Measurements from ENCODE around the gene NAA80. TPM values are rescaled to one million over a fixed set of nuclear protein-coding genes. Genes with fewer than 3 reads are reported as not detected.

NAA80 gene
- total and polyA plus RNA-seq, 2 of the 13 experiments (the other 11 are each of a cell fraction or from before 2014, with no cell fraction given) = 3.4 to 8.7 TPM

DNA sequence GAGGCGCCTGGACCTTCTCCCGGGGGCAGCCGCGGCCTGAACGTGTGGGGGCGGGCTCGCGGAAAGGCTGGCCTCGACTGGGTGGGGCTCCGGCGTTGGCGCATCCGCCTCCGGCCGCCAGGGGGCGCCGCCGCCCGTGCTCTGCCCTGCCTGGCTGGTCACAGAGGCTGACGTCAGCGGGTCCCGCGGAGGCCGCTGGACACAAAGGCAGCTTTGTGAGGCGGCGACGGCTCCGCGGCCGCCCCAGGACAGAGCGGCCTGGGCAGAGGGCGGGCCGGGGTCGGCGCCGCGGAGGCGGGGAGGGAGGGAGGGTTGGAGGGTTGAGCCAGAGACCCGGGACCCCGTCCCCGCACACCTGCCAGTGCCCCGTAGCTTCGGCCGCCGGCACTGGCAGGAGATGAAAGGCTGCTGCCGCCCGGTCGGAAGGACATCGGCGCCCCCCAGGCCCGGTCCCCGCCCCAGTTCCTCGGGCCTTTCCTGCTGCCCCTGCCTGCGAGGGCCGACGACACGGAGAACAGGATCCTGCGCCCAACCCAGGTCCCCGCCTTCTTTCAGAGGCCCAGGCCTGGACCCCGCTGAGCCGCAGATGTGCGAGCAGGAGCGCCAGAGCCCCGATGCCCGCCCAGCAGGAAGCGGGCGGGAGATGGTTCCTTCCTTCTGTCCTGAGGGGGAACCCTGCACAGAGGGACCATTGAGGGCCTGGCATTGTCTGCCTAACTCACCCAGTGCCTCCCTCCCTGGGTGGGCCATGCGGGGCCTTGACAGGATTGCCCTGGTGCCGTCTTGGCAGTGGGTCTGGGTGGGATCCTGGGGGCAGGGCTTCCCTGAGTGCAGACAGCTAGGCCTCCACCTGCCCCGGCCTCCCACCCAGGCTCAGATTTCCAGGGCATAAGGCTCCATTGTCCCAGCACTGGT lies 38.9 kb downstream of the NAA80 start (continued):
- TF ChIP-seq NCOR1 (IDR thresholded peaks at IDR 0.05; ENCODE audit: borderline replicate concordance, low read length) (peak; percentile 50; the same call in 1 of the 2 replicates), ZNF160 (CRISPR knock-in tag; IDR thresholded peaks at IDR 0.05) (peak; percentile 76), RBAK (CRISPR knock-in tag; IDR thresholded peaks at IDR 0.05) (no peak), ZNF879 (CRISPR knock-in tag; IDR thresholded peaks at IDR 0.05) (no peak), DPF2 (CRISPR knock-in tag; IDR thresholded peaks at IDR 0.05; ENCODE audit: borderline replicate concordance, low read depth) (no peak), SMAD1 (CRISPR knock-in tag; IDR thresholded peaks at IDR 0.05; ENCODE audit: borderline replicate concordance, low read depth) (0 out of 2 replicates have a peak, but pooled peaks have one; percentile 67)
- TF ChIP-seq, protein P1, sequence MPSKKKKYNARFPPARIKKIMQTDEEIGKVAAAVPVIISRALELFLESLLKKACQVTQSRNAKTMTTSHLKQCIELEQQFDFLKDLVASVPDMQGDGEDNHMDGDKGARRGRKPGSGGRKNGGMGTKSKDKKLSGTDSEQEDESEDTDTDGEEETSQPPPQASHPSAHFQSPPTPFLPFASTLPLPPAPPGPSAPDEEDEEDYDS (CRISPR knock-in tag; IDR thresholded peaks at IDR 0.05) = peak; percentile 46
- TF ChIP-seq, protein P2, sequence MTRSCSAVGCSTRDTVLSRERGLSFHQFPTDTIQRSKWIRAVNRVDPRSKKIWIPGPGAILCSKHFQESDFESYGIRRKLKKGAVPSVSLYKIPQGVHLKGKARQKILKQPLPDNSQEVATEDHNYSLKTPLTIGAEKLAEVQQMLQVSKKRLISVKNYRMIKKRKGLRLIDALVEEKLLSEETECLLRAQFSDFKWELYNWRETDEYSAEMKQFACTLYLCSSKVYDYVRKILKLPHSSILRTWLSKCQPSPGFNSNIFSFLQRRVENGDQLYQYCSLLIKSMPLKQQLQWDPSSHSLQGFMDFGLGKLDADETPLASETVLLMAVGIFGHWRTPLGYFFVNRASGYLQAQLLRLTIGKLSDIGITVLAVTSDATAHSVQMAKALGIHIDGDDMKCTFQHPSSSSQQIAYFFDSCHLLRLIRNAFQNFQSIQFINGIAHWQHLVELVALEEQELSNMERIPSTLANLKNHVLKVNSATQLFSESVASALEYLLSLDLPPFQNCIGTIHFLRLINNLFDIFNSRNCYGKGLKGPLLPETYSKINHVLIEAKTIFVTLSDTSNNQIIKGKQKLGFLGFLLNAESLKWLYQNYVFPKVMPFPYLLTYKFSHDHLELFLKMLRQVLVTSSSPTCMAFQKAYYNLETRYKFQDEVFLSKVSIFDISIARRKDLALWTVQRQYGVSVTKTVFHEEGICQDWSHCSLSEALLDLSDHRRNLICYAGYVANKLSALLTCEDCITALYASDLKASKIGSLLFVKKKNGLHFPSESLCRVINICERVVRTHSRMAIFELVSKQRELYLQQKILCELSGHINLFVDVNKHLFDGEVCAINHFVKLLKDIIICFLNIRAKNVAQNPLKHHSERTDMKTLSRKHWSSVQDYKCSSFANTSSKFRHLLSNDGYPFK (CRISPR knock-in tag; IDR thresholded peaks at IDR 0.05; ENCODE audit: borderline replicate concordance) = peak; percentile 2; the same call in 1 of the 2 replicates
